ENCODE measurements around the gene LRRC4C. TPM values are rescaled to one million over a fixed set of nuclear protein-coding genes. Genes with fewer than 3 reads are reported as not detected.

The LRRC4C gene
- total RNA-seq, 1 experiment from 2014 or later, result 0.13 TPM

DNA sequence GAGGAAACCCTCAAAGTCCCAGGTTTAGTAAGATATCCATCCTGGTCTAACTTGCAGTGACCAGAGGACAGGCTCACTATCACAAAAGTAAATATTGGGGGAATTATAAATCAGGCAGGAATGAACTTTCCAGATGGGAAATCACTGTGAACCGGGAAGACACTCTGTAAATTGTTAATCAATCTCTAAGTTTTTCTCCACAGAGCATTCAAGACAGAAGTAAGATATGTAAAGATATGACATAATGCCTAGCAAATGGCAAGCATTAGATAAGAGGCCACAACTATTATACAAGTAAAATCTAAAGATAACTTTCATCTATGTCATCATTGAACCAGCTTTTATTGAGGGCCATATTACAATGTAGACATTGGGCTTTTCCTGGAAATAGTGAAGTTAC lies 35.3 kb upstream of the LRRC4C start:
- no peak overlapping the region for H3K4me2 ChIP-seq (ENCODE audit: insufficient read depth, insufficient read length, low read length)
- no peak overlapping the region for H3K4ac ChIP-seq (ENCODE audit: low read depth, low read length)
- H3K4me1 Mint-ChIP-seq, result peaks cover 30% of the 10 kb centered on the region in 2 experiments
- no peak overlapping the region for H2BK20ac ChIP-seq (ENCODE audit: low read depth, low read length, poor library complexity, severe bottlenecking)
- TF ChIP-seq CTCF (conservative IDR thresholded peaks at IDR 0.05), result no peak
- no peaks in the 10 kb centered on the region for H3K9me3 ChIP-seq (ENCODE audit: control insufficient read depth, low read depth, low read length)
- no CpG with 5 or more reads among the region's 1 CpG for WGBS (ENCODE audit: extremely low coverage, insufficient read length, low lambda C conversion rate)
- no peaks in the 10 kb centered on the region for H3K27me3 Mint-ChIP-seq (ENCODE audit: low read depth)
- no peak overlapping the region for H3K56ac ChIP-seq (ENCODE audit: insufficient read length, low read depth, low read length)
- no peak overlapping the region for H3K27ac Mint-ChIP-seq
- H3K4me1 ChIP-seq (ENCODE audit: insufficient read depth, low read length), result no peaks in the 10 kb centered on the region; the same call in 1 of the 2 replicates
- H4K8ac ChIP-seq (replicated peaks; ENCODE audit: insufficient read length, low read depth, low read length), result no peak overlapping the region
- no peaks in the 10 kb centered on the region for H3K23me2 ChIP-seq (ENCODE audit: insufficient read length, low read depth, low read length, poor library complexity, severe bottlenecking)
- no peak overlapping the region for H3K23ac ChIP-seq (ENCODE audit: insufficient read length, low read depth, low read length)
- H3K27me3 ChIP-seq (ENCODE audit: insufficient read depth, low read length), result no peaks in the 10 kb centered on the region
- DNase-seq, result no peak
- no peak overlapping the region for H2BK5ac ChIP-seq (ENCODE audit: insufficient read length, low read length)
- no peak overlapping the region for H2BK120ac ChIP-seq (ENCODE audit: low read depth, low read length, poor library complexity, severe bottlenecking)
- no peak overlapping the region for H2BK12ac ChIP-seq (ENCODE audit: insufficient read length, low read depth, low read length)
- no peak overlapping the region for H4K91ac ChIP-seq (ENCODE audit: insufficient read length, low read depth, low read length)
- no peak overlapping the region for H3K27ac ChIP-seq (ENCODE audit: insufficient read length, low read depth, low read length)
- H2AFZ ChIP-seq (ENCODE audit: low read length), result no peak overlapping the region
- no peak overlapping the region for H3K9ac ChIP-seq (ENCODE audit: extremely low read depth, insufficient read length, low read length)
- H3K79me1 ChIP-seq (ENCODE audit: insufficient read depth, low read depth, low read length, poor library complexity, severe bottlenecking), result no peaks in the 10 kb centered on the region
- peaks cover 2% of the 10 kb centered on the region in 2 experiments; a peak in 1 of 5 replicates for H3K9me3 Mint-ChIP-seq
- no peaks in the 10 kb centered on the region for H3K79me2 ChIP-seq (ENCODE audit: insufficient read depth, low read length)
- no peaks in the 10 kb centered on the region for H4K20me1 ChIP-seq (ENCODE audit: control insufficient read depth, insufficient read depth, insufficient read length)
- no peak overlapping the region for H3K14ac ChIP-seq (ENCODE audit: insufficient read depth, low read length)
- H2BK15ac ChIP-seq (ENCODE audit: low read depth, low read length), result no peak overlapping the region
- H3K4me3 Mint-ChIP-seq, result no peak overlapping the region
- no peak overlapping the region for H3T11ph ChIP-seq (ENCODE audit: low read length)
- H2AK5ac ChIP-seq (ENCODE audit: insufficient read length, low read length), result no peak overlapping the region
- H3K36me3 Mint-ChIP-seq (ENCODE audit: insufficient read depth in 1 of 3, low read depth in 3 of 3), result no peaks in the 10 kb centered on the region; a peak in 2 of 7 replicates
- H4K5ac ChIP-seq (ENCODE audit: insufficient read length, low read depth, low read length), result no peak overlapping the region
- H3K18ac ChIP-seq (ENCODE audit: insufficient read length, low read depth, low read length), result no peak overlapping the region

Data from H9 (cell line).